H1 (cell line): ENCODE results near the gene SND1. TPM values are rescaled to one million over a fixed set of nuclear protein-coding genes. Genes with fewer than 3 reads are reported as not detected.

ENCODE experiments used
- CEBPB ChIP-seq: IDR thresholded peaks from 2 replicates; pipeline ENCODE4 v1.6.1; 2012; ENCODE audit warnings: low read depth, low read length
- CHD2 ChIP-seq: IDR thresholded peaks from 2 replicates; pipeline ENCODE4 v1.6.1; 2012; ENCODE audit warnings: low read length, improper control_type of control experiment
- CHD7 ChIP-seq: fragments of 300-600 bp; sonication (generic); IDR thresholded peaks from 2 replicates; pipeline ENCODE4 v1.7.1; 2012; ENCODE audit warnings: low read length, moderate library complexity, mild to moderate bottlenecking, inconsistent platforms; ENCODE audit not compliant: insufficient replicate concordance
- CTCF ChIP-seq, 3 experiments: IDR thresholded peaks; 1 replicate in 2 of 3; 2 replicates in 1 of 3; pipeline versions ENCODE4 v1.5.1 to v1.6.1; 2011; ENCODE audit warnings: low read length in 3 of 3, mild to moderate bottlenecking in 3 of 3, inconsistent platforms in 2 of 3, low read depth in 1 of 3, moderate library complexity in 1 of 3; ENCODE audit not compliant: insufficient read depth in 1 of 3; ENCODE audit errors: control extremely low read depth in 1 of 3
- JUND ChIP-seq: IDR thresholded peaks from 2 replicates; pipeline ENCODE4 v1.6.1; 2011; ENCODE audit warnings: mild to moderate bottlenecking, improper control_type of control experiment, low read length
- NRF1 ChIP-seq: IDR thresholded peaks from 2 replicates; pipeline ENCODE4 v1.6.1; 2011; ENCODE audit warnings: mild to moderate bottlenecking, low read depth, low read length, improper control_type of control experiment
- PHF8 ChIP-seq: fragments of 200-600 bp; sonication (generic); conservative IDR thresholded peaks from 2 replicates; pipeline ENCODE4 v1.7.1; 2012; ENCODE audit warnings: low read depth, mild to moderate bottlenecking, inconsistent platforms, low read length, moderate library complexity
- SIX5 ChIP-seq: IDR thresholded peaks from 2 replicates; pipeline ENCODE4 v1.6.1; 2011; ENCODE audit warnings: mild to moderate bottlenecking, low read depth, low read length
- polyA plus RNA-seq, 7 experiments: library from polyadenylated mRNA; depleted of rRNA in 3 of 7; stranded (reverse) in 5 of 7; unstranded in 2 of 7; fragments of >200 nt in 5 of 7; fragments of 200-250 nt in 2 of 7; gene quantifications; 1 replicate in 5 of 7; 2 replicates in 1 of 7; 4 replicates in 1 of 7; pipeline versions ENCODE4 v1.2.1 to v1.2.3, GENCODE V29; 2011 to 2013; ENCODE audit warnings: missing spikeins in 2 of 7, mixed read lengths in 2 of 7
- total RNA-seq: library from RNA; stranded (reverse); fragmentation: NEBNext Ultra II Directional; extraction: Animal tissue kit (Norgen Biotek cat#: 25700); gene quantifications from 2 replicates; pipeline ENCODE4 v1.2.1, GENCODE V29; 2021
- TF ChIP-seq, protein P1 (sequence below): IDR thresholded peaks from 2 replicates; pipeline ENCODE4 v1.6.1; 2011; ENCODE audit warnings: low read length, improper control_type of control experiment

Gene SND1
- total and polyA plus RNA-seq, 2 of the 8 experiments (the other 6 are each of a cell fraction or from before 2014, with no cell fraction given): 122 to 290 TPM

DNA sequence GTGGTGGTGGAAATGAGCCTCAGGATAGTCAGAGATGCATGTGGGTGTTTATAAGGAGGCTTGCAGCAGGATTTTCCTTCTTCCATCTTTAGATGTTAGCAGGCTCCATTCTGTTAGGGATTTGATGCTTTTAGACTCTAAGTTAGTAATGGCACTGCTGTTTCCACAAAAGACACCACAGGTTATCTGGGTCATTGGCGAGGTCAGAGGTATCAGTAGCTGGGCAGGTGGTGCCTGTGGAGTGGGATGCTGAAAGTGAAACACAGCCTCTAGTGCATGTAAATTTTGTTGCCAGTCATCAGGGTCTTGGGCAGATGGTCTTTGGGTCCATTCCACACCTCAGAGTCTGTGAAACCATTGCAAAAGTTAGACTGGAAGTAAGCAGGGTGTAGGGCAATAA lies 33.2 kb upstream of the SND1 start (continued):
- no peak for TF ChIP-seq CHD7
- TF ChIP-seq, protein P1, sequence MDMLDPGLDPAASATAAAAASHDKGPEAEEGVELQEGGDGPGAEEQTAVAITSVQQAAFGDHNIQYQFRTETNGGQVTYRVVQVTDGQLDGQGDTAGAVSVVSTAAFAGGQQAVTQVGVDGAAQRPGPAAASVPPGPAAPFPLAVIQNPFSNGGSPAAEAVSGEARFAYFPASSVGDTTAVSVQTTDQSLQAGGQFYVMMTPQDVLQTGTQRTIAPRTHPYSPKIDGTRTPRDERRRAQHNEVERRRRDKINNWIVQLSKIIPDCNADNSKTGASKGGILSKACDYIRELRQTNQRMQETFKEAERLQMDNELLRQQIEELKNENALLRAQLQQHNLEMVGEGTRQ: no peak
- TF ChIP-seq CTCF (IDR thresholded peaks at IDR 0.05; ENCODE audit: control extremely low read depth in 1 of 3, insufficient read depth in 1 of 3, low read depth in 1 of 3, low read length in 3 of 3): no peak
- TF ChIP-seq CEBPB: no peak
- no peak for TF ChIP-seq NRF1
- TF ChIP-seq PHF8: no peak
- TF ChIP-seq JUND: no peak
- no peak for TF ChIP-seq CHD2
- TF ChIP-seq SIX5: no peak
